HG02885 (cell line): ENCODE data around the gene L3MBTL1.
"Not testable (repeated sequence)": the region's sequence is repeated elsewhere in the genome, so short reads cannot be mapped to it uniquely, and the experiment has no call there.

ENCODE experiments used
- ATAC-seq: cut with Tn5 transposase; IDR thresholded peaks from one replicate; pipeline ENCODE4 v1.9.1; 2021; ENCODE audit warnings: mild to moderate bottlenecking; ENCODE audit not compliant: unreplicated experiment, poor library complexity

Gene L3MBTL1

GRCh38 chr20:43583982-43584432 lies 76.5 kb downstream of the L3MBTL1 start:
- ATAC-seq = no peak

- no peak for ATAC-seq
Measured at GRCh38 chr20:43584448-43585136, 77.1 kb downstream of the L3MBTL1 start.

- ATAC-seq = no peak
Measured at GRCh38 chr20:43586641-43587040, 79.1 kb downstream of the L3MBTL1 start.

GRCh38 chr20:43588526-43588925 lies 81.0 kb downstream of the L3MBTL1 start:
- not testable (repeated sequence) for ATAC-seq

- no peak for ATAC-seq
Measured at GRCh38 chr20:43590036-43590391, 82.5 kb downstream of the L3MBTL1 start.

GRCh38 chr20:43590392-43591303 lies 83.2 kb downstream of the L3MBTL1 start, which contains the start of gene IFT52:
TSS of gene IFT52 (plus strand) at chr20:43590937. CDS start at chr20:43594699, 3,762 bp downstream.
- ATAC-seq = peak; percentile 99
